Measurements from ENCODE around the gene CHDH. TPM values are rescaled to one million over a fixed set of nuclear protein-coding genes. Genes with fewer than 3 reads are reported as not detected.

Gene CHDH
- total RNA-seq, 3 donors from 2014 or later: 16.5 to 24.1 (median 22.1) TPM

GRCh38 chr3:53815067-53815466, 31.2 kb downstream of the CHDH start:
- intact Hi-C loops (cut with DNase I, micrococcal nuclease): no loop called here
- no peak for ATAC-seq
- H3K4me3 ChIP-seq: no peak overlapping the region
- no peaks in the 10 kb centered on the region for H3K9me3 ChIP-seq
- no peaks in the 10 kb centered on the region for H3K4me1 ChIP-seq (ENCODE audit: low read depth)
- no peak for DNase-seq
- TF ChIP-seq CTCF (IDR thresholded peaks at IDR 0.05): no peak
- H3K36me3 ChIP-seq (ENCODE audit: low read depth): no peaks in the 10 kb centered on the region

GRCh38 chr3:53813876-53814275, 32.3 kb downstream of the CHDH start:
- intact Hi-C loops (cut with DNase I, micrococcal nuclease): no loop called here
- Histone ChIP-seq H3K4me1 (ENCODE audit: low read depth) (no peaks in the 10 kb centered on the region), H3K36me3 (ENCODE audit: low read depth) (no peaks in the 10 kb centered on the region), H3K4me3 (no peak overlapping the region), H3K9me3 (no peaks in the 10 kb centered on the region)
- DNase-seq (no peak), ATAC-seq (no peak)
- TF ChIP-seq CTCF (IDR thresholded peaks at IDR 0.05): no peak

GRCh38 chr3:53813229-53813628, 33.0 kb downstream of the CHDH start:
- intact Hi-C loops (cut with DNase I, micrococcal nuclease): no loop called here
- Histone ChIP-seq H3K4me1 (ENCODE audit: low read depth) (no peaks in the 10 kb centered on the region), H3K4me3 (no peak overlapping the region), H3K36me3 (ENCODE audit: low read depth) (no peaks in the 10 kb centered on the region), H3K9me3 (no peaks in the 10 kb centered on the region)
- ATAC-seq (no peak), DNase-seq (no peak)
- TF ChIP-seq CTCF (IDR thresholded peaks at IDR 0.05): no peak

- no peak for TF ChIP-seq CTCF (IDR thresholded peaks at IDR 0.05)
- peaks cover 1% of the 10 kb centered on the region for H3K4me1 ChIP-seq (ENCODE audit: low read depth)
- H3K4me3 ChIP-seq: no peak overlapping the region
- ATAC-seq (no peak), DNase-seq (no peak)
- intact Hi-C loops (cut with DNase I, micrococcal nuclease): no loop called here
- H3K9me3 ChIP-seq: no peaks in the 10 kb centered on the region
- H3K36me3 ChIP-seq (ENCODE audit: low read depth): no peaks in the 10 kb centered on the region
Measured at GRCh38 chr3:53812434-53812833, 33.8 kb downstream of the CHDH start.

GRCh38 chr3:53811143-53811927, 34.9 kb downstream of the CHDH start:
- Histone ChIP-seq H3K36me3 (ENCODE audit: low read depth) (no peaks in the 10 kb centered on the region), H3K4me1 (ENCODE audit: low read depth) (peaks cover 12% of the 10 kb centered on the region), H3K4me3 (no peak overlapping the region), H3K9me3 (no peaks in the 10 kb centered on the region)
- DNase-seq (no peak), ATAC-seq (peak; percentile 7)
- TF ChIP-seq CTCF (IDR thresholded peaks at IDR 0.05): no peak
- intact Hi-C loops (cut with DNase I, micrococcal nuclease): no loop called here

Measured in mucosa of descending colon (tissue), 3 donors.